Measurements from ENCODE around the gene SAMD4A. TPM values are rescaled to one million over a fixed set of nuclear protein-coding genes. Genes with fewer than 3 reads are reported as not detected.

SAMD4A gene
- polyA plus RNA-seq, 1 experiment: 13.4 TPM

DNA sequence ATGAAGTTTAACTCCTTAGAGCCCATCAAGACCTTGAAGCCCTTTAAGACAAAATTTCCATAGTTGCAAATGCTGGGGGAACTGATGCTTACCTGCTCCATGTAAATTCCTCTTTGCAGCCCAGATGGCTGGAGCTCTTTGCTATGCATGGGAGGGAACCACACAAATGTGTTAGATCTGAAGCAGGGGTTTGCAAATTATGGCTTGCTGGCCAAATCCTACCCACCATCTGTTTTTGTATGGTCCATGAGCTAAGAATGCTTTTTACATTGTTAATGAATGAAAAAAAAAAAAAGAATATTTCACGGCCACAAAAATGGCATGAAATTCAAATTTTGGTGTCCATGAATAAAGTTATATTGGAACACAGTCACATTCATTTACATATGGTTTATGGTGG, 261.1 kb downstream of the SAMD4A start:
- Histone ChIP-seq H3K36me3 (ENCODE audit: control insufficient read depth, insufficient read depth, low read length) (no peaks in the 10 kb centered on the region), H3K4me3 (ENCODE audit: low read depth, low read length) (no peak overlapping the region), H3K27me3 (ENCODE audit: control insufficient read depth, insufficient read depth, low read length) (peaks cover 8% of the 10 kb centered on the region)
- no peak for DNase-seq (ENCODE audit: low read depth)
- ChIA-PET POLR2A (no interaction called here), CTCF (interaction anchor here (1.0 to 1.2 kb wide), 2 partner anchors 10 to 22 kb away, joined by 3 to 4 read pairs; no protein-coding TSS in a partner anchor)
- TF ChIP-seq, protein P1, sequence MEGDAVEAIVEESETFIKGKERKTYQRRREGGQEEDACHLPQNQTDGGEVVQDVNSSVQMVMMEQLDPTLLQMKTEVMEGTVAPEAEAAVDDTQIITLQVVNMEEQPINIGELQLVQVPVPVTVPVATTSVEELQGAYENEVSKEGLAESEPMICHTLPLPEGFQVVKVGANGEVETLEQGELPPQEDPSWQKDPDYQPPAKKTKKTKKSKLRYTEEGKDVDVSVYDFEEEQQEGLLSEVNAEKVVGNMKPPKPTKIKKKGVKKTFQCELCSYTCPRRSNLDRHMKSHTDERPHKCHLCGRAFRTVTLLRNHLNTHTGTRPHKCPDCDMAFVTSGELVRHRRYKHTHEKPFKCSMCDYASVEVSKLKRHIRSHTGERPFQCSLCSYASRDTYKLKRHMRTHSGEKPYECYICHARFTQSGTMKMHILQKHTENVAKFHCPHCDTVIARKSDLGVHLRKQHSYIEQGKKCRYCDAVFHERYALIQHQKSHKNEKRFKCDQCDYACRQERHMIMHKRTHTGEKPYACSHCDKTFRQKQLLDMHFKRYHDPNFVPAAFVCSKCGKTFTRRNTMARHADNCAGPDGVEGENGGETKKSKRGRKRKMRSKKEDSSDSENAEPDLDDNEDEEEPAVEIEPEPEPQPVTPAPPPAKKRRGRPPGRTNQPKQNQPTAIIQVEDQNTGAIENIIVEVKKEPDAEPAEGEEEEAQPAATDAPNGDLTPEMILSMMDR (IDR thresholded peaks at IDR 0.05; ENCODE audit: insufficient read depth, low read depth, low read length): no peak

DNA sequence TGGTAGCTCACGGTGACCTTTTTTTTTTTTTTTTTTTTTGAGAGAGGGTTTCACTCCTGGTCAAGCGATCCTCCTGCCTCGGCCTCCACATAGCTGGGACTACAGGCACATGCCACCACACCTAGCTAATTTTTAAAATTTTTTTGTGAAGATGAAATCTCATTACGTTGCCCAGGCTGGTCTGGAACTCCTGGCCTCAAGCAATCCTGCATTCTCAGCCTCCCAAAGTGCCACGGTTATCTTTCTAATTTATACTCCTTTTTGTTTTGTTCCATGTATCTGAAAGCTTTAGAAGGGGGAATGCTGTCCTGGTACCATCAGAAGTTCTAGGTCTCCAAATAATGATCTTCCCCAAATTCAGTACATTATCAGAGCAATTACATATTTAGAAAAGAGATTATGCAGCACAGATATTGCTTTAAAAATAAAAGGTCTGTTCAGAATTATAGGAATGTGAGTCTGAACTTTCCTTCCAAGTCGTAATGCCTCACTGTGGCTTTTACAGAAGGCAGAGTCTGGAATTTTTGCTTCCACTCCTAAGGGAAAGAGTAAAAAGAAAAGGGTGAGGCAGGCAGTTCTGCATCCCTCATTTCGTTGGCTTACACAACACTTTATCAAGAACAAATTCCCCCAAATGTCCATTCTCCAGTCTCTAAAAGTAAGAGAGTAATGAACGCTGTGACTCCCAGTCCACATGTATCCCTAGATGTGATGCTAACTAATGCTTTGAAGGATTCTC, 262.7 kb downstream of the SAMD4A start:
- CTCF ChIA-PET: no interaction called here
- TF ChIP-seq, protein P1 (IDR thresholded peaks at IDR 0.05; ENCODE audit: insufficient read depth, low read depth, low read length): no peak

DNA sequence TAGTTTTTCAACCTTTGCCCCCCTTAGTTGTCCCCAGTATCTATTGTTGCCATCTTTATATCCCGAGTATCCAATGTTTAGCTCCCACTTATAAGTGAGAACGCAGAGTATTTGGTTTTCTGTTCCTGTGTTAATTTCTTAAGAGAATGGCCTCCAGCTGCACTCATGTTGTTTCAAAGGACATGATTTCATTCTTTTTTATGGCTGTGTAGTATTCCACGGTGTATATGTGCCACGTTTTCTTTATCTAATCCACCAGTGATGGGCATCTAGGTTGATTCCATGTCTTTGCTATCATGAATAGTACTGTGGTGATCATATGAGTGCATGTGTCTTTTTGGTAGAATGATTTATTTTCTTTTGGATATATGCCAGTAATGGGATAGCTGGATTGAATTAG, 263.7 kb downstream of the SAMD4A start:
- Histone ChIP-seq H3K36me3 (ENCODE audit: control insufficient read depth, insufficient read depth, low read length) (no peaks in the 10 kb centered on the region), H3K4me3 (ENCODE audit: low read depth, low read length) (no peak overlapping the region), H3K27me3 (ENCODE audit: control insufficient read depth, insufficient read depth, low read length) (peaks cover 8% of the 10 kb centered on the region)
- TF ChIP-seq, protein P1 (IDR thresholded peaks at IDR 0.05; ENCODE audit: insufficient read depth, low read depth, low read length): no peak
- DNase-seq (ENCODE audit: low read depth): no peak
- POLR2A ChIA-PET: no interaction called here
- CTCF ChIA-PET: interaction anchor here (1.3 kb wide), 1 partner anchor 19 kb away, joined by 3 read pairs; no protein-coding TSS in a partner anchor

More for the DNA sequence above, 262.7 kb downstream of the SAMD4A start:
- POLR2A ChIA-PET: no interaction called here
- H3K4me3 ChIP-seq (ENCODE audit: low read depth, low read length): no peak overlapping the region
- no peaks in the 10 kb centered on the region for H3K36me3 ChIP-seq (ENCODE audit: control insufficient read depth, insufficient read depth, low read length)
- peaks cover 8% of the 10 kb centered on the region for H3K27me3 ChIP-seq (ENCODE audit: control insufficient read depth, insufficient read depth, low read length)
- no peak for DNase-seq (ENCODE audit: low read depth)

DNA sequence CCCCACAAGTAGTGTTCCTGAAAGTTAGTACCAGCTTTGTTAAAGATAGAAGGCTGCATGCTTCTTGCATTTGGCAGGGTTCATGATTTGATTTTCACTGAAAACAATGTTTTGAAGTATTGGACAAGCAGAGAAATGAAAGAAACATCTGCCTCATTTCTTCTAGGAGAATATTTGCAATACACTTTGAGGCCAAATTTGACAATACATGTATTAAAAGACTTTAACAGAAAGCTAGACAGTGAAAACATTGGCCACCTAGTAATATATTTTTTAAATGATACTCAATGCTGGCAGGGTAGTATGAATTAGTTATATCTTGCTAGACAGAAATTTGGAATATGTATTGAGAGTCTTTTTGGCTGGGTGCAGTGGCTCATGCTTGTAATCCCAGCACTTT, 267.2 kb downstream of the SAMD4A start:
- TF ChIP-seq, protein P1 (IDR thresholded peaks at IDR 0.05; ENCODE audit: insufficient read depth, low read depth, low read length): no peak

DNA sequence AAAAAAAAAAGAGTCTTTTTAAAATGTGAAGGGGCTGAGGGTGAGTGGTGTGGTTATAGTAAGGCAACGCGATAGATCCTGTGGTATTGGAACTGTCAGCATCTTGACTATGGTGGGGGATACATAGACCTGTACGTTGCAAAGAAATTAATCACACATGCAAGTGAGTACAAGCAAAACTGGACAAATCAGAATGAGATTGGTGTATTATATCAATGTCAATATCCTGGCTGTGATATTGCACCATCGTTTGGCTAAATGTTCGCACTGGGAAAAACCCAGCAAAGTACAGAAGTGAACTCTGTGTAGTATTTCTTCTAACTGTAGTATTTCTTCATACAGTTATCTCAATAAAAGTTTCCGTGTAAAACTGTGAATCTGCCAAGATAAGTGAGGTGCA, 267.8 kb downstream of the SAMD4A start:
- H3K4me3 ChIP-seq (ENCODE audit: low read depth, low read length): no peak overlapping the region
- CTCF ChIA-PET: no interaction called here
- no peaks in the 10 kb centered on the region for H3K36me3 ChIP-seq (ENCODE audit: control insufficient read depth, insufficient read depth, low read length)
- no peak for DNase-seq (ENCODE audit: low read depth)
- POLR2A ChIA-PET: no interaction called here
- H3K27me3 ChIP-seq (ENCODE audit: control insufficient read depth, insufficient read depth, low read length): peaks cover 3% of the 10 kb centered on the region; the same call in 1 of the 2 replicates
- TF ChIP-seq, protein P1 (IDR thresholded peaks at IDR 0.05; ENCODE audit: insufficient read depth, low read depth, low read length): no peak

More for the DNA sequence above, 267.2 kb downstream of the SAMD4A start:
- ChIA-PET POLR2A (no interaction called here), CTCF (interaction anchor here (0.6 kb wide), 1 partner anchor 57 kb away, joined by 3 read pairs; no protein-coding TSS in a partner anchor)
- DNase-seq (ENCODE audit: low read depth): no peak
- no peak overlapping the region for H3K4me3 ChIP-seq (ENCODE audit: low read depth, low read length)
- peaks cover 3% of the 10 kb centered on the region; the same call in 1 of the 2 replicates for H3K27me3 ChIP-seq (ENCODE audit: control insufficient read depth, insufficient read depth, low read length)
- no peaks in the 10 kb centered on the region for H3K36me3 ChIP-seq (ENCODE audit: control insufficient read depth, insufficient read depth, low read length)

Measured in BJ (cell line).